Endothelial cell of umbilical vein (primary cell): ENCODE data around the gene INTS6L. TPM values are rescaled to one million over a fixed set of nuclear protein-coding genes. Genes with fewer than 3 reads are reported as not detected.

Experiments
- BruUV-seq: library from RNA; stranded (reverse); fragments of 400-500 nt; replicated peaks from 2 replicates; lab custom pipeline; 2021; lab: Mats Ljungman, UMichigan
- CTCF ChIA-PET: fragments of 300-600, 350-600 bp; sonication (Branson Sonifier 250); formaldehyde crosslinking; loops from one replicate; lab custom pipeline; 2021; ENCODE audit warnings: antibody characterized with exemption, inconsistent platforms; lab: Charles Lee
- POLR2A ChIA-PET: fragments of 300-600, 350-600 bp; sonication (Branson Sonifier 250); formaldehyde crosslinking; loops from one replicate; lab custom pipeline; 2021; ENCODE audit warnings: antibody characterized with exemption, inconsistent platforms; lab: Charles Lee
- DNase-seq: peaks from one replicate; pipeline ENCODE4 v3.0.0-alpha.2; 2011; ENCODE audit warnings: low read depth, low spot score
- FAIRE-seq: peaks from 2 replicates; lab custom pipeline; 2011; peaks lifted over from hg19 to GRCh38; lab: Jason Lieb, UNC
- H2AFZ ChIP-seq: 2 replicates; pipeline ENCODE4 v1.6.0; 2012; ENCODE audit warnings: low read depth, low read length, control low read depth, inconsistent platforms
- H3K27ac ChIP-seq: 2 replicates; pipeline ENCODE4 v1.5.1; 2011; ENCODE audit warnings: low read depth, mild to moderate bottlenecking, control low read depth, low read length, moderate library complexity; ENCODE audit not compliant: insufficient read depth
- H3K27me3 ChIP-seq, 2 experiments: 2 replicates each; pipeline versions ENCODE4 v1.6.0 to v1.6.1; 2011; ENCODE audit warnings: low read length in 2 of 2, mixed read lengths in 1 of 2; ENCODE audit not compliant: control insufficient read depth in 2 of 2, insufficient read depth in 2 of 2
- H3K36me3 ChIP-seq, 2 experiments: 2 replicates in 1 of 2; 3 replicates in 1 of 2; pipeline ENCODE4 v1.5.1; 2011; ENCODE audit warnings: low read length in 2 of 2, mild to moderate bottlenecking in 1 of 2, moderate library complexity in 1 of 2; ENCODE audit not compliant: control insufficient read depth in 2 of 2, insufficient read depth in 2 of 2; ENCODE audit errors: extremely low read depth in 1 of 2
- H3K4me1 ChIP-seq: 3 replicates; pipeline ENCODE4 v1.5.1; 2011; ENCODE audit warnings: mild to moderate bottlenecking, low read length; ENCODE audit not compliant: control insufficient read depth, insufficient read depth; ENCODE audit errors: extremely low read depth
- H3K4me2 ChIP-seq: 2 replicates; pipeline ENCODE4 v1.6.1; 2011; ENCODE audit warnings: low read length, control low read depth, mixed read lengths; ENCODE audit not compliant: insufficient read depth
- H3K4me3 ChIP-seq, 3 experiments: fragments of 200-600 bp in 1 of 3; sonication (generic), shearing (Covaris generic) in 1 of 3; replicated peaks in 1 of 3; 2 replicates each; pipeline ENCODE4 v1.5.1; 2011 to 2016; ENCODE audit warnings: control low read depth in 3 of 3, low read length in 3 of 3, mild to moderate bottlenecking in 2 of 3, inconsistent platforms in 1 of 3, low read depth in 1 of 3, moderate library complexity in 1 of 3; ENCODE audit not compliant: insufficient read depth in 1 of 3
- H3K79me2 ChIP-seq: 2 replicates; pipeline ENCODE4 v1.6.0; 2012; ENCODE audit warnings: low read length, inconsistent platforms; ENCODE audit not compliant: control insufficient read depth, insufficient read depth
- H3K9ac ChIP-seq: replicated peaks from 2 replicates; pipeline ENCODE3; 2011; ENCODE audit warnings: low read length, control low read depth; ENCODE audit not compliant: insufficient read depth; ENCODE audit errors: extremely low read depth
- H3K9me1 ChIP-seq: replicated peaks from 3 replicates; pipeline ENCODE4 v1.6.0; 2011; ENCODE audit warnings: mild to moderate bottlenecking, low read length; ENCODE audit not compliant: control insufficient read depth, insufficient read depth; ENCODE audit errors: extremely low read depth
- H3K9me3 ChIP-seq: replicated peaks from 2 replicates; pipeline ENCODE4 v1.5.1; 2012; ENCODE audit warnings: low read length, inconsistent platforms; ENCODE audit not compliant: control insufficient read depth, insufficient read depth
- H4K20me1 ChIP-seq: replicated peaks from 2 replicates; pipeline ENCODE3; 2011; ENCODE audit warnings: mild to moderate bottlenecking, low read length; ENCODE audit not compliant: control insufficient read depth, insufficient read depth; ENCODE audit errors: extremely low read depth
- EZH2 ChIP-seq: IDR thresholded peaks from 2 replicates; pipeline ENCODE4 v1.6.1; 2012; ENCODE audit warnings: borderline replicate concordance, low read depth, mild to moderate bottlenecking, moderate library complexity, low read length, inconsistent platforms; ENCODE audit not compliant: severe bottlenecking
- FOS ChIP-seq: IDR thresholded peaks from 2 replicates; pipeline ENCODE4 v1.6.1; 2011; ENCODE audit warnings: mild to moderate bottlenecking, low read length, moderate library complexity, borderline replicate concordance; ENCODE audit not compliant: insufficient read depth
- GATA2 ChIP-seq: IDR thresholded peaks from 2 replicates; pipeline ENCODE4 v1.7.0; 2011; ENCODE audit warnings: low read depth, mild to moderate bottlenecking, moderate library complexity, mixed read lengths, low read length; ENCODE audit not compliant: insufficient read length, insufficient read depth
- MYC ChIP-seq: IDR thresholded peaks from one replicate; pipeline ENCODE4 v1.6.1; 2011; ENCODE audit warnings: mild to moderate bottlenecking, low read depth, low read length
- POLR2A ChIP-seq: IDR thresholded peaks from 2 replicates; pipeline ENCODE4 v1.6.1; 2012; ENCODE audit warnings: low read depth, mild to moderate bottlenecking, control low read depth, low read length
- POLR2AphosphoS5 ChIP-seq: IDR thresholded peaks from 2 replicates; pipeline ENCODE4 v1.6.1; 2012; ENCODE audit warnings: low read depth, mild to moderate bottlenecking, control low read depth, low read length, moderate library complexity; ENCODE audit not compliant: insufficient read depth
- dilution Hi-C: fragments of 300-500 bp; cut with MboI; formaldehyde crosslinking; loops from one replicate; pipeline ENCODE4 v1.15.0; 2019; ENCODE audit warnings: low sequenced_read_pairs; ENCODE audit not compliant: extremely low pct_ligation_motif_present
- intact Hi-C: fragments of 100-400 bp; cut with micrococcal nuclease; formaldehyde crosslinking; loops from one replicate; pipeline ENCODE4 v1.10.0; 2022
- polyA plus RNA-seq, 4 experiments: library from polyadenylated mRNA; depleted of rRNA in 3 of 4; stranded (reverse) in 3 of 4; unstranded in 1 of 4; fragments of >200 nt; gene quantifications; 2 replicates each; pipeline versions ENCODE4 v1.2.1 to v1.2.3, GENCODE V29; 2011 to 2012; ENCODE audit warnings: missing spikeins in 1 of 4
- total RNA-seq: library from RNA; stranded (reverse); gene quantifications from 2 replicates; pipeline ENCODE4 v1.2.3, GENCODE V29; 2021
- TF ChIP-seq, protein P1 (sequence below): IDR thresholded peaks from 2 replicates; pipeline ENCODE4 v1.6.1; 2011; ENCODE audit not compliant: insufficient read depth, insufficient read length

Gene INTS6L
- total and polyA plus RNA-seq, 2 donors (not counting 3 experiments of a cell fraction or from before 2014, with no cell fraction given), result 5.2 to 7.5 TPM

DNA sequence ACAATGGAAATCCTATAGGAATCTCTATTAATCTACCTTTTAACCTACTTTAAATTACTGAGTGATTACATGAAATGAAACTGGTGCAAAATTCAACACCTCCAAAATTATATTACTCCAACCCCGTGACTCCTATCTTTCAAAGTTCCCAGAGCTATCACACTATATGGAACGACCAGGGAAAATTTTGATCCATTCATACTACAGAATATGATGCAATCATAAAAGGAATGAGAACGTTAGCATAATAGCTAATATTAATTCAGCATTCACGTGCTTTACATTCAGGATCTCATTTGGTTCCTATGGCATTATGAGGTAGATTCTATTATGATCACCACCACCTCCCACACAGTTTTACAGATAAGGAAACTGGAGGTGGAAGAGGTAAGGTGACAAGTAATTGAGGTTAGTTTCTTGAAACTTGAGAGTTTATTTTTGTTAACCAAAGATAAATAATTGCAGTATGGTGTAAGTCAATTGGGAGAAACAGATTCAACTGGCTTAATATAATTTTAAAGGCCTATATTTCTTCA lies 29.4 kb upstream of the INTS6L start:
- intact Hi-C loops (no loop called here), dilution Hi-C loops (no loop called here)
- ChIA-PET POLR2A (no interaction called here), CTCF (interaction anchor here (1.0 kb wide), 1 partner anchor 27 kb away, joined by 3 read pairs; no protein-coding TSS in a partner anchor)
- Histone ChIP-seq H3K9me3 (no peaks in the 10 kb centered on the region), H3K27me3 (no peaks in the 10 kb centered on the region), H3K4me2 (no peak overlapping the region), H3K4me1 (no peaks in the 10 kb centered on the region), H3K79me2 (no peaks in the 10 kb centered on the region), H3K9me1 (no peaks in the 10 kb centered on the region), H3K4me3 (no peak overlapping the region), H3K36me3 (no peaks in the 10 kb centered on the region), H4K20me1 (no peaks in the 10 kb centered on the region), H3K27ac (no peak overlapping the region), H3K9ac (no peak overlapping the region), H2AFZ (no peak overlapping the region)
- DNase-seq (no peak), FAIRE-seq (no peak)
- no TSS peak for BruUV-seq
- TF ChIP-seq EZH2 (no peak), GATA2 (no peak), FOS (no peak), POLR2AphosphoS5 (no peak), POLR2A (no peak), MYC (no peak)
- TF ChIP-seq, protein P1, sequence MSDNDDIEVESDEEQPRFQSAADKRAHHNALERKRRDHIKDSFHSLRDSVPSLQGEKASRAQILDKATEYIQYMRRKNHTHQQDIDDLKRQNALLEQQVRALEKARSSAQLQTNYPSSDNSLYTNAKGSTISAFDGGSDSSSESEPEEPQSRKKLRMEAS, result no peak

- POLR2A ChIA-PET, result no interaction called here
- Histone ChIP-seq H3K9me3 (no peaks in the 10 kb centered on the region), H3K9me1 (no peaks in the 10 kb centered on the region), H3K27ac (no peak overlapping the region), H4K20me1 (no peaks in the 10 kb centered on the region), H3K27me3 (no peaks in the 10 kb centered on the region), H3K4me3 (no peak overlapping the region), H3K9ac (no peak overlapping the region), H3K4me1 (no peaks in the 10 kb centered on the region), H3K4me2 (no peak overlapping the region), H3K36me3 (no peaks in the 10 kb centered on the region), H3K79me2 (no peaks in the 10 kb centered on the region), H2AFZ (no peak overlapping the region)
- dilution Hi-C loops (no loop called here), intact Hi-C loops (no loop called here)
- TF ChIP-seq, protein P1, result no peak
- CTCF ChIA-PET, result no interaction called here
- no peak for FAIRE-seq
- DNase-seq, result no peak
- no TSS peak for BruUV-seq
Measured at GRCh38 chrX:135494453-135494852, 26.0 kb upstream of the INTS6L start.
